Prostate gland (tissue), 2 donors: ENCODE results near the gene PDGFD.

Experiments
- CTCF ChIP-seq, 4 experiments: fragments of 200-600 bp in 2 of 4; fragments of 450-650 bp in 2 of 4; sonication (generic) in 2 of 4; IDR thresholded peaks; 1 replicate in 3 of 4; 2 replicates in 1 of 4; pipeline ENCODE4 v1.5.1; 2016 to 2019; ENCODE audit warnings: antibody characterized with exemption in 4 of 4, mild to moderate bottlenecking in 2 of 4, moderate library complexity in 2 of 4
- POLR2A ChIP-seq: fragments of 450-650 bp; IDR thresholded peaks from one replicate; pipeline ENCODE4 v1.6.1; 2016; ENCODE audit warnings: antibody characterized with exemption, mild to moderate bottlenecking
- POLR2AphosphoS5 ChIP-seq: sonication (generic); formaldehyde crosslinking; IDR thresholded peaks from one replicate; pipeline ENCODE4 v1.6.1; 2017; ENCODE audit warnings: antibody characterized with exemption

- no peak for TF ChIP-seq CTCF (IDR thresholded peaks at IDR 0.05)
- no peak for TF ChIP-seq POLR2AphosphoS5
- TF ChIP-seq POLR2A, result no peak
Observed at GRCh38 chr11:104001561-104002056, 162.3 kb downstream of the PDGFD start.
